Spleen (tissue), 7 donors: Measurements from ENCODE around the gene BZW2.

Experiments
- CTCF ChIP-seq, 11 experiments: fragments of 200-600 bp in 7 of 11; fragments of 450-650 bp in 4 of 11; sonication (generic) in 4 of 11; IDR thresholded peaks in 8 of 11; conservative IDR thresholded peaks in 3 of 11; 1 replicate in 7 of 11; 2 replicates in 4 of 11; pipeline versions ENCODE4 v1.4.0 to v1.8.0; 2016 to 2021; ENCODE audit warnings: antibody characterized with exemption in 11 of 11, inconsistent platforms in 4 of 11, mild to moderate bottlenecking in 1 of 11
- POLR2A ChIP-seq, 3 donors: fragments of 450-650 bp; IDR thresholded peaks; one replicate each; pipeline ENCODE4 v1.5.1; 2017; ENCODE audit warnings: antibody characterized with exemption in 3 of 3, mild to moderate bottlenecking in 1 of 3
- donor health status: DM: no; HTN: no; CAD: no; lungs with moderate emphysema.
- donor health status: DM: no; HTN: no; CAD: no.
- donor health status: DM: no; HTN: no; CAD: no.

GRCh38 chr7:16652888-16653287 is 6.9 kb downstream of the BZW2 start:
- TF ChIP-seq CTCF (IDR thresholded peaks at IDR 0.05 in 8 of 11, conservative IDR thresholded peaks at IDR 0.05 in 3 of 11) (no peak), POLR2A (IDR thresholded peaks at IDR 0.05) (no peak)
